ENCODE data around the gene EEA1. TPM values are rescaled to one million over a fixed set of nuclear protein-coding genes. Genes with fewer than 3 reads are reported as not detected.

EEA1 gene
- total and polyA plus RNA-seq, 2 of the 8 experiments (the other 6 are each of a cell fraction or from before 2014, with no cell fraction given): 1.0 to 18.8 TPM

DNA sequence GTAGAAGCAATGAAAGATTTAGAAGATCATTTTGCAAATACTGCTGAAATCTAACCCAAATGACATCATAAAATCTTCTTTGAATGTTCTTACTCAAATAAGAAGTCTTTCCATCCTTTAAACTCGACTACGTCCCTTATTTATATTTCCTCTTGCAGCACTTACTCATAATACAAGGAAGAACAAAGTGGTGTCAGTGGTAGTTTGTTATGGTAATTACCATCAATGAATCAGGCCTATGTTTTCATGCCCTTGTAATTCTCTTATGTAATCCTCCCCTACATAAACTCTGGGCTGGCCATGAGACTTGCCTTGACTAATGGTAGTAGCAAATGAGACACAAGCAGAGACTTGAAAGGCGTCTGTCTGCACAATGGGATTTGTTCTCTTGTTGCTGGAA is 17.0 kb downstream of the EEA1 start:
- H3K4me2 ChIP-seq (ENCODE audit: insufficient read depth in 1 of 2, low read depth in 2 of 2, low read length in 2 of 2): no peak overlapping the region
- H3K23ac ChIP-seq (ENCODE audit: insufficient read length): no peak overlapping the region
- H2BK5ac ChIP-seq (ENCODE audit: low read depth, low read length): no peak overlapping the region
- H3K56ac ChIP-seq (replicated peaks; ENCODE audit: insufficient read length, low read depth, low read length): no peak overlapping the region
- H4K5ac ChIP-seq (ENCODE audit: insufficient read length, low read depth, low read length): no peak overlapping the region
- H3K79me2 ChIP-seq (ENCODE audit: control insufficient read depth in 1 of 2, insufficient read depth in 2 of 2, low read length in 2 of 2): peaks cover 0 to 52% of the 10 kb centered on the region in 2 experiments; a peak in 3 of 4 replicates
- H2AK5ac ChIP-seq (ENCODE audit: low read depth, low read length): no peak overlapping the region
- H2AFZ ChIP-seq (ENCODE audit: low read length): no peak overlapping the region
- no peak overlapping the region for H3K18ac ChIP-seq (ENCODE audit: extremely low read depth, low read length)
- H2BK20ac ChIP-seq (ENCODE audit: low read length): no peak overlapping the region
- no peaks in the 10 kb centered on the region for H4K20me1 ChIP-seq (replicated peaks in 1 of 2; ENCODE audit: control insufficient read depth in 1 of 2, insufficient read depth in 2 of 2, low read length in 2 of 2)
- ChIA-PET CTCF (ENCODE audit: partially characterized antibody) (interaction anchor here (0.6 kb wide), 1 partner anchor 508 kb away, joined by 3 read pairs; no protein-coding TSS in a partner anchor), POLR2A (ENCODE audit: partially characterized antibody) (no interaction called here)
- no peaks in the 10 kb centered on the region for H3K27me3 ChIP-seq (replicated peaks in 1 of 4; ENCODE audit: control insufficient read depth in 3 of 4, extremely low read depth in 1 of 4, insufficient read depth in 3 of 4, low read length in 3 of 4)
- TF ChIP-seq YY1 (IDR thresholded peaks at IDR 0.05; ENCODE audit: low read depth, low read length) (no peak), RFX5 (IDR thresholded peaks at IDR 0.05; ENCODE audit: borderline replicate concordance, low read depth, low read length) (no peak), SIRT6 (IDR thresholded peaks at IDR 0.05; ENCODE audit: low read length) (no peak)
- H3K4me3 ChIP-seq (ENCODE audit: extremely low read depth in 1 of 4, insufficient read depth in 2 of 4, low read depth in 3 of 4, low read length in 4 of 4): no peak overlapping the region
- H3K23me2 ChIP-seq (ENCODE audit: low read depth, low read length): peaks cover 2% of the 10 kb centered on the region; the same call in 1 of the 2 replicates
- H3K9ac ChIP-seq (replicated peaks in 1 of 4; ENCODE audit: extremely low read depth in 1 of 4, low read depth in 3 of 4, low read length in 3 of 4): no peak overlapping the region
- H3K27ac ChIP-seq (ENCODE audit: low read depth, low read length): no peak overlapping the region
- H3K14ac ChIP-seq (ENCODE audit: insufficient read length): no peak overlapping the region
- no peak overlapping the region for H4K8ac ChIP-seq (ENCODE audit: extremely low read depth, insufficient read depth, low read length)
- H3K4ac ChIP-seq (replicated peaks; ENCODE audit: insufficient read length, low read depth, low read length): no peak overlapping the region
- H3K9me3 ChIP-seq (ENCODE audit: insufficient read depth in 2 of 2, low read depth in 1 of 2, low read length in 1 of 2): peaks cover 4 to 11% of the 10 kb centered on the region in 2 experiments; a peak in 3 of 4 replicates
- 90 to 100% methylated on average over 2 to 3 of the region's 3 CpGs for WGBS, 2 experiments (ENCODE audit: extremely low coverage in 1 of 2, insufficient coverage in 1 of 2, insufficient read length in 1 of 2, insufficient replicate concordance in 2 of 2, low coverage in 1 of 2, low lambda C conversion rate in 2 of 2, missing lambda C conversion rate in 1 of 2)
- no peak overlapping the region for H2BK120ac ChIP-seq (replicated peaks; ENCODE audit: low read depth, low read length)
- DNase-seq (ENCODE audit: low read depth in 1 of 2, low spot score in 2 of 2): no peak
- no peak for FAIRE-seq
- H2BK15ac ChIP-seq (ENCODE audit: low read length): no peak overlapping the region
- no peaks in the 10 kb centered on the region for H3K4me1 ChIP-seq (replicated peaks in 1 of 4; ENCODE audit: control insufficient read depth in 3 of 4, insufficient read depth in 4 of 4, low read length in 3 of 4)
- H3K79me1 ChIP-seq (ENCODE audit: low read depth, low read length): no peaks in the 10 kb centered on the region
- peaks cover 0 to 4% (median 0%) of the 10 kb centered on the region in 4 experiments; a peak in 1 of 8 replicates for H3K36me3 ChIP-seq (ENCODE audit: control insufficient read depth in 2 of 4, insufficient read depth in 4 of 4, low read length in 3 of 4)
- H4K91ac ChIP-seq (replicated peaks; ENCODE audit: insufficient read length, low read length): no peak overlapping the region
- H2BK12ac ChIP-seq (ENCODE audit: low read depth, low read length): no peak overlapping the region

Measured in H1 (cell line).